ENCODE results near the gene PRKCA.

Gene PRKCA

DNA sequence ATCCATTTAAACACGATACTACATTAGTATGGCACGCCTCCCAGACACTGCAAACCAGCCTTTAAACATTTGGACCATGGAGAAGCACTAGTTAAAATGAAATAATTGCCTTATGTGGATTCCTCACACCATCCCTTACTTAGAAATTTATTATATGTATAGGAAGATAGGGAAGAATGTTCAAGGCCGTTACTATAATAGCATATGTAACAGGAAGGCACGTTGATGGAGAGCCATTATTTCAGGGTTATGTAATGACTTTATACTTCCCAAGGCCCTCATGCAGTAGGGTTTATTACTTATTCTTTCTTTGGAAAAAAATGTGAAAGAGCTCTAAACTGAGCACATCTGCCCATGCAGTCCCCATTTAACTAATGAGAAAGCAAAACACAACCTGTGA lies 435.9 kb downstream of the PRKCA start:
- DNase-seq (ENCODE audit: low read depth in 2 of 2) = no peak

DNA sequence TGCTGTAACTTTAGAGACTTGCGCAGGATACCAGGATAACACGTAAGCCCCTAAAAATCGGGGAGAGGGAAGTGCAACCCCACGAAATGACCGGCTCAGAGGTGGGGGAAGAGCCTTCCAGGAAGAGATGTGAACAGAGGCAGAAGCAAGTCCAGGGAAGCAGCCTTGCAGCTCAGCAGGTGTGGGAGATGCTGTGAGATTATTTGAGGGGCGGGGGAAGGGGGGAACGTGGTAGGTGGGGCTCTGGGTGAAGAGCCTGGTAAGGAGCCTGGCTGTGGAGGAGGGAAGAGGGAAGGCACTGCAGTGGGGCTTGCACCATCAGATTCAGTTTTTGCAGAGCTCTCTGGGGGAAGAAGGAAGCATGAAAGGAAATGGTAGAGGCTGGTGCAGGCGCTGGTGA lies 437.1 kb downstream of the PRKCA start:
- no peak for DNase-seq (ENCODE audit: low read depth in 2 of 2)

DNA sequence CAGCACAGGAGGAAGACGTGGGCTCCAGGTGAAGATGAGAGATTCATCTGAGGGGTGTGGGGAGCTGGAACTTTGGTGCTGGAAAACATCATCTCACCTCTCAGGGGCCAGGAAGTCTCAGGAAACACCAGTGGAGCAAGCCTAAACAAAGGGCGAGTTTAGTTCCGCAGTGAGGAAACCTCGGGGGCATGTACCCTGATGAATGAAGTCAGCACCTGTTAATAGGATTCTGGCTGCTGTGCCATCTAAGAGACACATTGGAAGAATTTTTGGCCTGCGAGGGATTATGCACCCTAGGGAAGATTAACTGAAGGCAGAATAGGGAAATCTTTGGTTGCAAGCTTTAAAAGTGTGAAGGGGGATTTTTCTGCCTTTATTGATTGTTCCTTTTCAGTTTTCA lies 437.8 kb downstream of the PRKCA start:
- DNase-seq (ENCODE audit: low read depth in 2 of 2) = no peak

DNA sequence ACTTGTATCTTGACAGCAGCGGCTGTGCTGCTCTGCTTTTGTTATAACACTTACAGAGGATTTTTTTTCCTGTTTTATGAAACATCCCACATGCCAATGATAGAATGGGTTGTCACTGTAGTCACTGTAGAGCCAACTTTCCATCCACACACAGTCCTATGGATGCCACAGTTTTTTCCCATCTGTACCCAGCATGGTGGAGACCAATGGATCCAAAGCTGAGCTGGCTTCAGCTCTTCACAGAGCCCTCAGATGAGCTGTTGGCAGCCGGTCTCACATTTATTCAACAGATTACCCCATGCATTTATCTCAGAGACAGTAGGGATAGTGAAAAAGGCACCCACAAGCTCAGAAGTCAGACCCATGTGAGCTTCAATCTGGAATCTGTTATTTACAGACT lies 441.1 kb downstream of the PRKCA start:
- DNase-seq (ENCODE audit: low read depth in 2 of 2) = no peak

DNA sequence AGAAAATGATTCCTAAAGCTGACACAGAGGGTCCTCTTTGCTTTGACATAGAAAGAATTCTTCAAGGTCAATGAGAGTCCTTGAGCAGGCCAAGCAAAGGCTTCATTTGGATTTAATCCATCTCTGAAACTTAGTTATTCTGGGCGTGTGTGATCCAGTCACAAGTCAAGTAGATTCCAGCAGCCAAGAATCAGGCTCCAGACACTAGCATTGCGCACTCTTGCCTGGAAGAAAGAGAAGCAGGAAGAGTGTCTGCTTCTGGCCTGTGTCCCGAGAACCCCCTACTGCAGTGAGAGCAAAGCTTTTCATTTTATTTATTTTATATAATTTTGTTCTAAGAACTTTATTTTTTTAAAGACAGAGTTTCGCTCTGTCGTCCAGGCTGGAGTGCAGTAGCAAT lies 444.3 kb downstream of the PRKCA start:
- no peak for DNase-seq (ENCODE audit: low read depth in 2 of 2)

DNA sequence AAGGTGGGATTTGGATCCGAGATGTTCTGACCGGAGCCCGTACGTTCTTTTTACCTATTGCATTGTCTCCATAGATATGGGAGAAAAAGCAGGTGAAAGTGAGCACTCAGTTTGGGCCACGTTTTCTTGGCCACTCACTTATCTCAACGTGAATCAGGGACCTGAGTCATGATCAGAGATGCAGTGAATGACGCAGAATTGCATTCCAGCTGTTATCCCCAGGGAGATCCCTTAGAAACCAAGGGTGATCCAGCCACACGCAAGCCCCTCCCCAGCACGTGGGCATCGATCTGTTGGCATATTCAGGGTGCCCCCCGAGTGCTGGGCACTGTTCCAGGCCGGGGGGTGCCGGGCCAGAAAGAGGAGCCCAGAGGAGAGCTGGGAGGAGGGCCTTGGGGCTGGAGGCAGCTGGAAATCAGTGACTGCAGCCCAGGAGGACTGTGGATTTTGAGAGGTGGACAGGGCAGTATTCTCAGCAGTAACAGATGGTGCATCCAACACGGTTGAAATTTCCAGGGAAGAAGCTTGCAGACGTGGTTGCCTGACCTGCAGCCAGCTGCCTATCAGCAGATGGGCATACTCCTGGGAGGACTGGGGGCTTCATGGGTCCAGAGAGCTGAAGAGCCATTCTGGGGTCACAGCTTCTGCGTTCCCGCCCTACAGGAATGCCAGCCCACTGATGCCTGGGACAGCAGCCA lies 445.3 kb downstream of the PRKCA start:
- DNase-seq (ENCODE audit: low read depth in 2 of 2) = no peak

DNA sequence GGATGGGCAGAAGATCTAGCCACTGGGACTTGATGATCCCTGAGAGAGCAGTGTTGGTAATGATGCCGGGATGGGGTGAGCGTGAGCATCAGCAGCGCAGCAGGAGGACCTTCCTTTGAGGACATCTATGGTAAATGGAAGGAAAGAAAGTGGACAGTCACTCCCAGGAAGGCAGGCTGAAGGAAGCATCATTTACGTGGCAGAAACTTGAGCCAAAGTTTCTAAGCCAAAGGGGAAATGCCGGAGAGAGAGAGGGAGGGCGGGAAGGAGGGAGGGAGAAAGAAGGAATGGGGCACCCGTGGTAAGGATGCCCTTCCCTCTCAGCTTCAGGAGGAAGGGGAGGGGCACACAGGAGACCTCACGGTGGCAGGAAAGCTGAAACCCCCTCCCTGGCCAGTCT lies 446.2 kb downstream of the PRKCA start:
- DNase-seq (ENCODE audit: low read depth in 2 of 2) = no peak

DNA sequence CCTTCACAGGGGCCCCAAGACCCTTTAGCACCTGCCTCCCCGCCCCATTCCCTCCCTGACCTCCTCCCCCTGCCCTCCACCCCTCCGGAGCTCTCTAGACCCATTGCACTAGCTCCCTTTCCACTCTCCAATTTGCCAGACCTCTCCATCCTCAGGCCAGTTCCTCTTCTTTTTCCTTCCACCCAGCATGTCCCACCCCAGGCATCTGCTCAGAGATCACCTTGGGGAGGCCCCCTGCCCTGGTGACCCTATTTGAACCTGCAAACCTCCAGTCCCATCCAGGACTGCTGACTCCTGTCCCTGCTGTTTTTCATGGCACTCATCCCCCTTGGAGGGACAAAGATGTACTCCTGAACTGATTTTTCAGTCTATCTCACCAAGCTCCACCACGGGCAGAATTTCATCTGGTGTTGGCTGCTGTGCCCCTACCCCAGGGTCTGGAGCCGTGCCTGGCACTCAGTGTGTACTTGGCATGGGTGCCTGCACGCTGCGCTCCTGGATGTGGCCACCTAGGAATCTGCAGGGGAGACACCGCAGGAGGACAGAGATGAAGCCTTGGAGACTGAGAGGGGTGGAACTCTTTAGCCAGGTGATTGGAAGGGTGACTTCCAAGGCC lies 446.9 kb downstream of the PRKCA start:
- DNase-seq (ENCODE audit: low read depth in 2 of 2) = no peak

DNA sequence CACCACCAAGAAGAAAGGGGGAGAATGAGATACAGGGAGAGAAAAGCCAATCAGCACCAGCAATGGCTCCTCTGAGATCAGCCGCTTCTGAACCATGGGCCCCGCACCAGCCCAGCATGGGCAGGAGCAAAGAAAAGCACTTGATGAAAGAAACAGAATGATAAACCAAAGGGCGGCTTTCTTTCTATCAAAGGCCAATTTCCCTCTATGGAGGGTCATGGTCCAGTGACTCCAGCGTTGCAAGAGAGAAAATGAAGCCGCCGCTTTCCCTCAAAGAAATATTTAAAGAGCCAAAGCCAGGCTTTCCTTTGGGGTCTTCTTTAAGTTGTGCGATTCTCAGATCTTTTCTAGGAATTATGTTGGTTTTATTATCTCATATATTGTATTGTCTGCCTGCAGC lies 447.7 kb downstream of the PRKCA start:
- DNase-seq (ENCODE audit: low read depth in 2 of 2) = no peak

DNA sequence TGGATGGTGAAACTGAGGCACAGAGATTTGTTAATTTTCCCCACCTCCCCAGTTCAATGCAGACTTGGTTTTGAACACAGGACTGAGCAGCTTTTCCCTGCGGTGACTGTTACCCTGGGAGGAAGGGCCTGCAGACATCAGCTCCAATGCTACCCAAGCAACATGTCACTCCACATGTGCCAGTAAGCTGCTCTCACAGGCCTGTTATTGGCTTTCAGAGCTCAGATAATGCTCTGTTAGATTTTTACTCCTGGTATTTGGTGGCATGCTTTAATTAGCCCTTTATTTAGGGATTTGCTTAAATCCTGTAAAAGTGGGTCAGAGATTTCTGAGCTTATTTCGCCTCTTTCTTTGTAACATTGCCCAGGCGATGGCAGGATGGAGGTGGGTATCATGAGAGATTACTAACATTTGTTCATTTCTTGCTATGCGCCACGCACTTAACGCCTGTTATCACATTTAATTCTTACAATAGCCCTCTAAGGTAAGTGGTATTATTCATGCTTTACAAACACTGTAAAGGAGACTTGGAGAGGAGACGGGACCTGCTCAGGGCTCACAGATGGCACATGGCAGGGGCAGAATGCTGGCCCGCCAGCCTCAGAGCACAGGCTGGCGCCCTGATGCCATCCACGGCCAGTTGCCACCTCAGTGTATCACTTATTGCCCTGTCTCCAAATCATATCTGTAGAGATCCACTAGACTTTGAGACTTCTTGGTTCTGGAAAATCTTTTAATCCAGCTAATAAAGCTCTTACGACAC lies 448.5 kb downstream of the PRKCA start:
- DNase-seq (ENCODE audit: low read depth in 2 of 2) = no peak

DNA sequence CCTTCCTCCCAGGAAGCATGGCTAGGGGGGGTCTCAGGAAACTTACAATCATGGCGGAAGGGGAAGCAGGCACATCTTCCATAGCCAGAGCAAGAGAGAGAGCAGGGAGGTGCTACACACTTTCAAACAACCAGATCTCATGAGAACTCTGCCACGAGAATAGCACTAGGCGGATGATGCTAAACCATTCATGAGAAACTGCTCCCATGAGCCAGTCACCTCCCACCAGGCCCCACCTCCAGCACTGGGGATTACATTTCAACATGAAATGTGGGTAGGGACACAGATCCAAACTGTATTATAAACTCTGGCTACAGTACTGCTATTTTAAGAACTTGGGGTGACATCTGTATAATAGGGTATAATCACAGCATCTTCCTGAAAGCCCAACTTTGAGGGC lies 449.4 kb downstream of the PRKCA start:
- no peak for DNase-seq (ENCODE audit: low read depth in 2 of 2)

DNA sequence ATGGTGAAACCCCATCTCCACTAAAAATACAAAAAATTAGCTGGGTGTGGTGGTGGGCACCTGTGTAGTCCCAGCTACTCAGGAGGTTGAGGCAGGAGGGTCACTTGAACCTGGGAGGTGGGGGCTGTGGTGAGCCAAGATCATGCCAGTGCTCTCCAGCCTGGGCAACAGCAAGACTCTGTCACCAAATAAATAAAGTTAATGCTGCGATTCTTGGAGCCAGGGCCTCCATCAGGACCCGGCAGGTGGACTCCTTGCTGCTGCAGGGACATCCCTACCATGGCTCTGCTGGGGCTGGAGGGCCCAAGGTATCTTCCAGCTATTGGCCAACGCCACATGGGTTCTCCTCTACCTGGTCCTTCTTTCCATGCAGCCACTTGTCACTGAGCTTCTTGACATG lies 450.0 kb downstream of the PRKCA start:
- DNase-seq (ENCODE audit: low read depth in 2 of 2) = no peak

DNA sequence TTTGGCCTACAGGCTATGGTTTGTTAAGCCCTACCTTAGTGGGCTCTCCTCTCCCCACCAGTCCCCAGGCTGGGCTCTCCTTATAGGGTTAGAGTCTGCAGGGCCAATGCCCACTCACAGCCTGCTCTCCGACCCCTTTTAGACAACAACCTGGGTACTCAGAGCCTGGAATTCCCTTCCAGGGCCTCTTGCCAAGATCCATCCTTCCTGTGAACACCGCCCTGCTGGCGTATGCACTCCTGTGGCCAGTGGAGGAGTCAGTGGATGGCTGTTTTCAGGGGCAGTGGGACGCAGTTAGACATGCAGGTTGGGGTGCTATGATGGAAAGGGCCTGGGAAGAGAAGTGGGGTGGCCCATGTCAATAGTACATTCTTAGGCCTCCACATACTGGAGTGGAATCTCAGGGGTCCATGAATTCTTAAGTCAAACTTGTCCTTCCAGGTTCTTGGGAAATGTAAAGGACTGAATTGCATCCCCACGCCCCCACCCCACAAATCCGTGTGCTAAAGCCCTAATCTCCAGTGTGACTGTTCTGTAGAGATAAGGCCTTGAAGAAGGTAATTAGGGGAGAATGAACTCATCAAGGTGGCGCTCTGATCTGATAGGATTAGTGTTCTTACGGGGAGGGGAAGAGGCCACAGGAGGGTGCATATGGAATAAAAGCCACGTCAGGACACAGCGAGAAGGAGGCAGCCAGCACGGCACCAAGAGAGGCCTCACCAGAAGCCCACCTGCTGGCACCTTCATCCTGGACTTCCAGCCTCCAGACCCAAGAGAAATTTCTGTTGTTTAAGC lies 450.9 kb downstream of the PRKCA start:
- no peak for DNase-seq (ENCODE audit: low read depth in 2 of 2)

DNA sequence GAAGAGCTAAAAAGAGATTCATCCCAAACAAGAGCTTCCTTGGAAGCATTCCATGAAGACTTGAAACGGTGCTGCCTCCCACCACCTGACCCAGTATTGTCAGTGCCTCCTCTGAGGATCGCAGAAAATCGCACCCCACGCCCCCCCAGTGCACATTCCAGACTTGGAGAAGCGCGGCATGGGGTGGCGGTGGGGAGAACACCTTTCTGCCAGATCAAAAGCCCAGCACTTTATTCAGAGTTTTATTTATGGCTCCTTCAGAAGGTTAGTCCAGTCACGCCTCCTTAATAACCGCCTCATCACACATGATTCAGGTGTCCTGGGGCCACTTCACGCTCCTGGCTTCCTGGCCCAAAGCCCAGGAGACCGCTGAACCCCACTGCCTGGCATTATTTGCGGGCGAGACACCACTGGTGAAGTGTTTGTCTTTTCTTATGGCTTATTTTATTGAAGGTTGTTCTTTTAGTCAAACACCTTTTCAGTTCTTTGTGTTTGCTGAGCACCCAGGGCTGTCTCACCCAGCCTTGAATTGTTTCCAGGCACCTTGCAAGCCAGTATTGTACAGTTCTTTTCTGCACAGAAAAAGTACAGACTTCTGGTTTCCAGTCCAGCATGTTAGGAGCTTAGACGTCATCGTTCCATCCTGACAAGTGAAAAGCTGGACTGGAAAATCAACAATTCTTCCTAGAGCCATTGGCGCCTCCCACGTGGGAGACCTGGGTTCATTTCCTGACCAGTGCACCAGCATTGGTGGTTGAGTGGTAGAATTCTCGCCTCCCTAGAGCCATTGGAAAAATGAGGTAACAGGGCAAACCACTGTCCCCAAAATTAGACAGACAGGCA lies 452.9 kb downstream of the PRKCA start:
- DNase-seq (ENCODE audit: low read depth in 2 of 2) = no peak

DNA sequence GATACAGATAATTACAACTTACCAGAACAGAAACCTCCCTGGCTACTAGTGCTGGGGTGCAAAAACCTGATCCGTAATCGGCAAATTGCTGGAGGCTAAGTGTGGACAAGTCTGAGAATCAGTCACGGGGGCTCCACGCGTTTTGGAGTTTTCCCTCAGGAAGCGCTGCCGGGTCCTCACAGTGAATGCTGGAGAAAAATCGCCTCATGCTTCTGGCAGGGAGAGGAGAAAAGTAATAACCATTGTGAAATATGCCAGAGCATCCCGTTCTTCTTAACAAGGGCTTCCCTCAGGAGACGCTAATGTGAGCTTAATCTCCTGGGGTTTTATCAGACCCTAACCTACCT lies 453.5 kb downstream of the PRKCA start:
- no peak for DNase-seq (ENCODE audit: low read depth in 2 of 2)

DNA sequence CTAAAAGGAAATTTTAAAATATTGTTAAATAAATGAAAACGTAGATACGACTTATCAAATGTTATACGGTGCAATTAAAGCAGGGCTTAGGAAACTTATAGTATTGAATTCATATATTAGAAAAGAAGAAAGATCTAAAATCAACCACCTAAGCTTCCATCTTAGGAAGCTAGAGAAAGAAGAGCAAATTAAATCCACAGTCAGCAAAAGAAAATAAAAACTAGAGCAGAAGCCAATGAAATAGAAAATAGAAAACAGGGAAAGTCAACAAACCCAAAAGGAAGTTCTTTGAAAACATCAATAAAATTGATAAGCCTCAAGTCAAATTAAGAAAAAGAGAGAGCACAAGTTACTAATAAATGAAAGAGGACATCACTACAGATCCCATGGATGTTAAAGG lies 457.9 kb downstream of the PRKCA start:
- no peak for DNase-seq (ENCODE audit: low read depth in 2 of 2)

DNA sequence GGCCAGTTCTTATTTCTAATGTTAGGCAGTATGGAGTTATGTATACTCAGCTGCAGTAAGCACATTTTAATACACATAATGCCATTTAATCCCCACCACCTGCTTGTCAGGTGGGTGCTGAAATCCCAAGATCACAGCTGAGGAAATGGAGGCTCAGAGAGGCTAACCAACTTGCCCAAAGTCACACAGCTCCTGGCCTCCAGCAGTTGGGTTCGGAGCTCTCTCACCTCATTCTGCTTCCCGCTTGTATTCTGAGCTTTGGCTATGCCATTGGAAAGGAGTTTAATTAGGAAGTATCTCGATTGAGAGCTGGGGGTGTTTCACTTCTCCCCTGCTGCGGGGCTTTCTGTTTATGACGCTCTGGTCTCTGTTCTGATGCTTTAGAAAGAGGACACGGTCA lies 459.9 kb downstream of the PRKCA start:
- no peak for DNase-seq (ENCODE audit: low read depth in 2 of 2)

DNA sequence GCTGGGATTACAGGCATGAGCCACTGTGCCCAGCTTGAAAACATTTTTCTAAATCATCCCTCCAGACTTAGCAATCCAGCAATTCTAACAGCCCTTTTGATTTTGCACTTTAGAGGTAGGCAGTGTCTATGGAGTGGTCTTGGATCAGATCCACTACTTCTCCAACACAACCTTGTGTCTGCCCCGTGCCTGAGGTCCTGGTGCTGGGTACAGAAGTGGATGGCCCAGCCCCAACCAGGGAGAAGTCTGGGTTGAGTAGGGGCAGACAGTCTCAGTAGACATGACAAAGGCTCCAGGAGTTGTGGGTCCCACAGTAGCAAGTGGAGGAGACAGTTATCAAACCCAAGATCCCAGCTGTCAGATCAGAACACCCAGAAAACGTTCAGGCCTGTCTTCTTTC lies 460.6 kb downstream of the PRKCA start:
- DNase-seq (ENCODE audit: low read depth in 2 of 2) = no peak

DNA sequence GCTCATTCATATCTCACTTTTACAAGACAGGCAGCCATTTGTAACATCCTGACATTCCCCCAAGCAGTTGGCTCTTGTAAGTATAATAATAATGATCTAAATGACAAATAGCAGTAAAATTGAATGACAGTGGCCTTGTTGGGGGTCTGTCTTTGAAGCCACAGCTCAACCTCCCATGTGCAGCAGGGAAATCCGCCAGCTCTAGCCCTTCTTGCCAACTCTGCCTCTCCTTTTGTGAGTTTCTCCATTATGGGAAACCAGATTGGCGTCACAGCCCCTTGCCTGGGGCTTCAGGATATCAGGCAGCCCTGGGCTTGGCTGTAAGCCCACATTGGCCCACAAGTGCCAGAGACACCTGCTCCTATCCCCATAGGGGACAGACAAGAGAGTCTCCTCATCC lies 462.1 kb downstream of the PRKCA start:
- DNase-seq (ENCODE audit: low read depth in 2 of 2) = no peak

DNA sequence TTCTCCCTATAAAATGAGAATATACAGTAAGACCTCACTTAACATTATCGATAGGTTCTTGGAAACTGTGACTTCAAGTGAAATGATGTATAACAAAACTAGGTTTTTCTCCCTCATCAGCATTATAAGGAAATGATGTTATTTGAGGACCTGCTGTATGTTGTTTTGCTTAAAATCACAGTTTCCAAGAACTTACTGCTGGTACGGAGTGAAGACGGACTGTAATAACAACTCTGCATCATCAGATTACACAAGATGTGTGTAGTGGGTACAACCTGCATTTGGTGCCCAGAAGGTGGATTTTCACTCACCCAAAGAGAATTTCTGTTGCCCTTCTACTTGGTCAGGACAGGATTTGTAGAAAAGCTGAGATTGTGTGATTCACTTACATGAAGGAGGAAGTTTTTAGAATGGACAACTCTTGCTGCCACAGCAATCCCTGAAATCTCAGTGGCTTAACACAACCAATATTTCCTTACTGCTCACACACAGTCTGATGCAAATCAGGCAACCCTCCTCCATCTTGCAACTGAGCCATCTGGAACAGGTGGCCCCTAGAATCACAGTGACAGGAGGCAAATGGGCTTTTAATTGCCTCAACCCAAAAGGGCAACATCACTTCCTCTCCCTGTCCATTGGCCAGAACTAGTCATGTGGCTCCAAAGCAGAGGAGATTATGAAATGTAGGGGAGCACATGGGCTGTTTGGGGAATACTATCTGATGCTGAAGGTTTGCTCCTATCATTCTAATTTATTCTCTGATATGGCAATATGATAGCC lies 464.9 kb downstream of the PRKCA start:
- no peak for DNase-seq (ENCODE audit: low read depth in 2 of 2)

DNA sequence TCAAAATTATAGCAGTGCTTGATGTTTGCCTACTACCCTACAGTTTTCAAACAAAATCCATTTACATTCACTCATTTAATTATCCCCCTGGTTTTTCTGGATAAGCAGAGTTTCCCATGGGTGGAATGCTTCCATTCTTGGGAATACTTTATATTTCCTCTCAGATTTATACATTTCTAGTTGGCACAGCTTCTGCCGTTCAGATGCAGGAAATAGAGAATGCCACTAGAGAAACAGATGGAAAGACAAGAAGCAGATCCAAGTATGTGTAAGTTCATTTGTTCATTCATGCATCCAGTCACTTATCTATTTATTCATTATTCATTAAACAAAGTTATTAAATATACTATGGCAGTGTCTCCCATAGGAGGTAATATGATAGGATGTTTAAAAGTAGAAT lies 467.5 kb downstream of the PRKCA start:
- no peak for DNase-seq (ENCODE audit: low read depth in 2 of 2)

All from activated CD8-positive, alpha-beta memory T cell treated with anti-CD3 and anti-CD28 coated beads for 4 hours (primary cell).